H1 (cell line): ENCODE data around the gene METAP1D.

Experiments
- CREB1 ChIP-seq: IDR thresholded peaks from 2 replicates; pipeline ENCODE4 v1.6.1; 2012; ENCODE audit warnings: inconsistent platforms
- POLR2AphosphoS5 ChIP-seq: IDR thresholded peaks from 2 replicates; pipeline ENCODE4 v1.6.1; 2011; ENCODE audit warnings: low read depth, low read length
- TF ChIP-seq, protein P1 (sequence below), 3 experiments: IDR thresholded peaks; 1 replicate in 2 of 3; 2 replicates in 1 of 3; pipeline versions ENCODE4 v1.5.1 to v1.6.1; 2011; ENCODE audit warnings: low read length in 3 of 3, mild to moderate bottlenecking in 3 of 3, inconsistent platforms in 2 of 3, low read depth in 1 of 3, moderate library complexity in 1 of 3; ENCODE audit not compliant: insufficient read depth in 1 of 3; ENCODE audit errors: control extremely low read depth in 1 of 3

DNA sequence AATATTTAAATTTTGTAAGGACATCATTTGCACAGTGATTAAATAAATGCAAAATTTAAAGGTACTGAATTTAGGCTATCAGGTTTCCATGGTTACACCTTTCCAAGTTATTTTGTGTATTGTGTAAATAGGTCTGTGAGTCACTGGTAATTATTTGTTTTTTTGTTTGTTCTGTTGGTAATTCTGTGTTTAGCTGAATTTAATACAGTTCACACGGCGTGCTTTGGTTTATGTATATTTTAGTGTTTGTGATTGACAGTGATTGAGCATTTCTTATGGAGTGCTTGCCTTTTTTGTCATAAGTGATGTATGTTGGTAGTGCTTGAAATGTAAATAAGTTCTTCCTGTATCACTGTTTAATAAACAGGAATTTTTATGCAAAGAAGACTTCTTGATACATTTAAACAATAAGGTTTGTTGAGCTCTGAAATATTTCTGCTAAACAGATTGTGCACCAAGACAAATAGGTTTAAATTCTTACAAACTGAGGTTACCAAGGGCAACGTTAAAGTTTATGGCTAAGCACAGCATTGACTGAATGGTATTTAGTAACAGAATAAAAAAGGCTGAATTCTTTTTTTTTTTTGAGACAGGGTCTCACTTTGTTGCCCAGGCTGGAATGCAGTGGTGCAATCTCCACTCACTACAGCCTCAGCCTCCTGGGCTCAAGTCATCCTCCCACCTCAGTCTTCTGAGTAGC is 47.3 kb downstream of the METAP1D start:
- no peak for TF ChIP-seq CREB1
- TF ChIP-seq, protein P1, sequence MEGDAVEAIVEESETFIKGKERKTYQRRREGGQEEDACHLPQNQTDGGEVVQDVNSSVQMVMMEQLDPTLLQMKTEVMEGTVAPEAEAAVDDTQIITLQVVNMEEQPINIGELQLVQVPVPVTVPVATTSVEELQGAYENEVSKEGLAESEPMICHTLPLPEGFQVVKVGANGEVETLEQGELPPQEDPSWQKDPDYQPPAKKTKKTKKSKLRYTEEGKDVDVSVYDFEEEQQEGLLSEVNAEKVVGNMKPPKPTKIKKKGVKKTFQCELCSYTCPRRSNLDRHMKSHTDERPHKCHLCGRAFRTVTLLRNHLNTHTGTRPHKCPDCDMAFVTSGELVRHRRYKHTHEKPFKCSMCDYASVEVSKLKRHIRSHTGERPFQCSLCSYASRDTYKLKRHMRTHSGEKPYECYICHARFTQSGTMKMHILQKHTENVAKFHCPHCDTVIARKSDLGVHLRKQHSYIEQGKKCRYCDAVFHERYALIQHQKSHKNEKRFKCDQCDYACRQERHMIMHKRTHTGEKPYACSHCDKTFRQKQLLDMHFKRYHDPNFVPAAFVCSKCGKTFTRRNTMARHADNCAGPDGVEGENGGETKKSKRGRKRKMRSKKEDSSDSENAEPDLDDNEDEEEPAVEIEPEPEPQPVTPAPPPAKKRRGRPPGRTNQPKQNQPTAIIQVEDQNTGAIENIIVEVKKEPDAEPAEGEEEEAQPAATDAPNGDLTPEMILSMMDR (IDR thresholded peaks at IDR 0.05; ENCODE audit: control extremely low read depth in 1 of 3, insufficient read depth in 1 of 3, low read depth in 1 of 3, low read length in 3 of 3), result no peak
- no peak for TF ChIP-seq POLR2AphosphoS5
